ENCODE measurements around the gene JMJD1C. TPM values are rescaled to one million over a fixed set of nuclear protein-coding genes. Genes with fewer than 3 reads are reported as not detected.
A peak's percentile ranks its signal among the peaks of the same experiment; 100 is the strongest.

JMJD1C gene, protein sequence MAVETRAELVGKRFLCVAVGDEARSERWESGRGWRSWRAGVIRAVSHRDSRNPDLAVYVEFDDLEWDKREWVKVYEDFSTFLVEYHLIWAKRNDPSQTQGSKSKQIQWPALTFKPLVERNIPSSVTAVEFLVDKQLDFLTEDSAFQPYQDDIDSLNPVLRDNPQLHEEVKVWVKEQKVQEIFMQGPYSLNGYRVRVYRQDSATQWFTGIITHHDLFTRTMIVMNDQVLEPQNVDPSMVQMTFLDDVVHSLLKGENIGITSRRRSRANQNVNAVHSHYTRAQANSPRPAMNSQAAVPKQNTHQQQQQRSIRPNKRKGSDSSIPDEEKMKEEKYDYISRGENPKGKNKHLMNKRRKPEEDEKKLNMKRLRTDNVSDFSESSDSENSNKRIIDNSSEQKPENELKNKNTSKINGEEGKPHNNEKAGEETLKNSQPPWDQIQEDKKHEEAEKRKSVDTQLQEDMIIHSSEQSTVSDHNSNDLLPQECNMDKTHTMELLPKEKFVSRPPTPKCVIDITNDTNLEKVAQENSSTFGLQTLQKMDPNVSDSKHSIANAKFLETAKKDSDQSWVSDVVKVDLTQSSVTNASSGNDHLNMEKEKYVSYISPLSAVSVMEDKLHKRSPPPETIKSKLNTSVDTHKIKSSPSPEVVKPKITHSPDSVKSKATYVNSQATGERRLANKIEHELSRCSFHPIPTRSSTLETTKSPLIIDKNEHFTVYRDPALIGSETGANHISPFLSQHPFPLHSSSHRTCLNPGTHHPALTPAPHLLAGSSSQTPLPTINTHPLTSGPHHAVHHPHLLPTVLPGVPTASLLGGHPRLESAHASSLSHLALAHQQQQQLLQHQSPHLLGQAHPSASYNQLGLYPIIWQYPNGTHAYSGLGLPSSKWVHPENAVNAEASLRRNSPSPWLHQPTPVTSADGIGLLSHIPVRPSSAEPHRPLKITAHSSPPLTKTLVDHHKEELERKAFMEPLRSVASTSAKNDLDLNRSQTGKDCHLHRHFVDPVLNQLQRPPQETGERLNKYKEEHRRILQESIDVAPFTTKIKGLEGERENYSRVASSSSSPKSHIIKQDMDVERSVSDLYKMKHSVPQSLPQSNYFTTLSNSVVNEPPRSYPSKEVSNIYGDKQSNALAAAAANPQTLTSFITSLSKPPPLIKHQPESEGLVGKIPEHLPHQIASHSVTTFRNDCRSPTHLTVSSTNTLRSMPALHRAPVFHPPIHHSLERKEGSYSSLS (N-terminal part only)
- 10 to 100 TPM; 29.6 to 53.3 (median 38.2) TPM for total RNA-seq
- long read RNA-seq, partial matches to known transcripts = 1 of 5 reads
- long read RNA-seq, other reads (novel, unspliced or antisense) = 4 of 5 reads

- Histone ChIP-seq H3K36me3 (no peaks in the 10 kb centered on the region), H3K4me1 (peaks cover 0 to 9% (median 0%) of the 10 kb centered on the region in 4 donors), H3K27ac (peak within 1 kb of the TSS; percentile 84 to 90 (median 86)), H3K9me3 (no peaks in the 10 kb centered on the region), H3K4me3 (peak within 1 kb of the TSS; percentile 78 to 84 (median 80)), H3K27me3 (no peaks in the 10 kb centered on the region)
- WGBS (ENCODE audit: insufficient coverage, low coverage, low lambda C conversion rate, missing lambda C conversion rate) = 0% methylated on average over 8 of the region's 99 CpGs
- peak; percentile 84 to 86 (median 85) for DNase-seq
- TF ChIP-seq CTCF (IDR thresholded peaks at IDR 0.05) (peak in 1 of 4 donors; percentile 4), POLR2A (IDR thresholded peaks at IDR 0.05) (peak; percentile 76)
- intact Hi-C loops (cut with DNase I) = no loop called here
- ATAC-seq = peak; percentile 86 to 92 (median 89)
These were observed at the start of gene JMJD1C for GRCh38 chr10:63465293-63466143. Gene JMJD1C, minus strand, starts transcription at chr10:63465977. Its CDS starts 315 bp downstream, at chr10:63465662.

- Histone ChIP-seq H3K4me3 (no peak overlapping the region), H3K4me1 (peaks cover 0 to 3% (median 0%) of the 10 kb centered on the region in 4 donors), H3K9me3 (no peaks in the 10 kb centered on the region), H3K27me3 (no peaks in the 10 kb centered on the region), H3K36me3 (no peaks in the 10 kb centered on the region), H3K27ac (no peak overlapping the region)
- 39% methylated on average over 5 of the region's 5 CpGs for WGBS (ENCODE audit: insufficient coverage, low coverage, low lambda C conversion rate, missing lambda C conversion rate)
- TF ChIP-seq POLR2A (IDR thresholded peaks at IDR 0.05) = no peak
- no peak for TF ChIP-seq CTCF (IDR thresholded peaks at IDR 0.05)
- DNase-seq = no peak
- ATAC-seq = peak in 2 of 4 donors; percentile 17 to 26
- intact Hi-C loops (cut with DNase I) = no loop called here
These were observed 49.4 kb upstream of the JMJD1C start for GRCh38 chr10:63515002-63515763.

DNA sequence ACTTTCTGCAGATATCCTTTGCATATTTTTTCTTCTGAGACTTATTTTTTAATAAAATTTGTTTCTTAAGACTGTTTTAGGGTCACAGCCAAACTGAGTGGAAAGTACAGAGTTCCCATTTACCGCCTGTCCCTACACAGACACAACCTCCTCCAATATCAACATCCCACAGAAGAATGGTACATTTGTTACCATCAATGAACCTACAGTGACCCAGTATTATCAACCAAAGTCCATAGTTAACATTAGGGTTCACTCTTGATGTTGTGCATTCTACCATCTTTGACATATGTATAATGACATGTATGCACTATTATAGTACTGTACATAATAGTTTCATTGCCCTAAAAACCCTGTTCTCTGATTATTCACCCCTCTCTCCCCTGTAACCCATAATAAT, 40.8 kb upstream of the JMJD1C start:
- intact Hi-C loops (cut with DNase I) = no loop called here
- no peaks in the 10 kb centered on the region for H3K9me3 ChIP-seq
- H3K27me3 ChIP-seq = no peaks in the 10 kb centered on the region
- TF ChIP-seq POLR2A (IDR thresholded peaks at IDR 0.05) = no peak
- peaks cover 0 to 10% (median 0%) of the 10 kb centered on the region in 4 donors for H3K4me1 ChIP-seq
- DNase-seq (no peak), ATAC-seq (peak in 3 of 4 donors; percentile 47 to 58 (median 56))
- H3K36me3 ChIP-seq = no peaks in the 10 kb centered on the region
- H3K27ac ChIP-seq = no peak overlapping the region
- WGBS (ENCODE audit: insufficient coverage, low coverage, low lambda C conversion rate, missing lambda C conversion rate) = 89% methylated on average over 1 of the region's 1 CpG
- H3K4me3 ChIP-seq = no peak overlapping the region

DNA sequence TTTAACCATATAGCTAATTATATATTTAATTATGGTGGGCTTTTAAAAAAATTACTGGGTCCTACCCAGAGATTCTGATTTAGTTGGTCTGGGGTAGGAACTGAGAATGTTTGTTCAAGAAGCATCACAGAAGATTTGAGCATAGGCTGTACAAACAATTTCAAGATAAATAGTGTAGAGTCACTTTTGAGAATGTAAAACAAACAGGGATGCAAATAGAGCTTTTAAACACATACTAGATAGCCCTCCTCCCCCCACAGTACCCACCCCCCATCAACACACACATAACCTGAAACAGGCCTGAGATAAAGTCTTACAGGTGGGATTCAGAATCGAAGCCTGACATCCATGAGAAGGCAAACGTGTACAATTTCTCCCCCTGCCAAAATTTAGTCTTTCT, 39.8 kb upstream of the JMJD1C start:
- H3K36me3 ChIP-seq = no peaks in the 10 kb centered on the region
- 60% methylated on average over 2 of the region's 2 CpGs for WGBS (ENCODE audit: insufficient coverage, low coverage, low lambda C conversion rate, missing lambda C conversion rate)
- H3K4me3 ChIP-seq = no peak overlapping the region
- H3K9me3 ChIP-seq = no peaks in the 10 kb centered on the region
- H3K4me1 ChIP-seq = peaks cover 0 to 10% (median 0%) of the 10 kb centered on the region in 4 donors
- intact Hi-C loops (cut with DNase I) = no loop called here
- no peaks in the 10 kb centered on the region for H3K27me3 ChIP-seq
- DNase-seq (no peak), ATAC-seq (no peak)
- TF ChIP-seq POLR2A (IDR thresholded peaks at IDR 0.05) (no peak), CTCF (IDR thresholded peaks at IDR 0.05) (no peak)
- H3K27ac ChIP-seq = no peak overlapping the region
